PC-9 (cell line): ENCODE data around the gene CCL14. TPM values are rescaled to one million over a fixed set of nuclear protein-coding genes. Genes with fewer than 3 reads are reported as not detected.

Experiments used
- BruUV-seq: library from RNA; stranded (reverse); fragments of 400-500 nt; replicated peaks from 2 replicates; lab custom pipeline; 2021; lab: Mats Ljungman, UMichigan
- CTCF ChIA-PET: fragments of 300-600 bp; sonication (Branson Sonifier 250); formaldehyde crosslinking; loops from one replicate; lab custom pipeline; 2022; ENCODE audit warnings: antibody characterized with exemption; lab: Charles Lee
- POLR2A ChIA-PET: fragments of 300-600 bp; sonication (Branson Sonifier 250); formaldehyde crosslinking; loops from one replicate; lab custom pipeline; 2022; ENCODE audit warnings: antibody characterized with exemption; ENCODE audit not compliant: unreplicated experiment; lab: Charles Lee
- DNase-seq, 2 experiments: peaks; one replicate each; pipeline versions ENCODE4 v3.0.0 to v3.0.0-alpha.2; 2015 to 2022; ENCODE audit warnings: mixed read lengths in 1 of 2
- H2AFZ ChIP-seq: fragments of 200-600 bp; sonication (generic); 2 replicates; pipeline ENCODE4 v1.8.1; 2017; ENCODE audit warnings: antibody characterized with exemption
- H3F3A ChIP-seq: fragments of 200-600 bp; sonication (generic); 2 replicates; pipeline ENCODE4 v1.8.1; 2017; ENCODE audit warnings: antibody characterized with exemption, mild to moderate bottlenecking, low read depth; ENCODE audit not compliant: insufficient read depth
- H3K27ac ChIP-seq: fragments of 200-600 bp; sonication (generic); 2 replicates; pipeline ENCODE4 v1.6.1; 2016; ENCODE audit warnings: mixed run types
- H3K27me3 ChIP-seq: fragments of 200-600 bp; sonication (generic); 2 replicates; pipeline ENCODE4 v1.6.1; 2016; ENCODE audit warnings: low read depth, mixed run types; ENCODE audit not compliant: insufficient read depth
- H3K36me3 ChIP-seq: fragments of 200-600 bp; sonication (generic); 2 replicates; pipeline ENCODE4 v1.6.1; 2016; ENCODE audit warnings: low read depth, mixed run types
- H3K4me1 ChIP-seq: fragments of 200-600 bp; sonication (generic); replicated peaks from 2 replicates; pipeline ENCODE4 v1.6.1; 2016; ENCODE audit warnings: mixed run types; ENCODE audit not compliant: insufficient read depth
- H3K4me2 ChIP-seq: fragments of 200-600 bp; sonication (generic); 2 replicates; pipeline ENCODE4 v1.6.1; 2017; ENCODE audit warnings: mixed run types
- H3K4me3 ChIP-seq: fragments of 200-600 bp; sonication (generic); 2 replicates; pipeline ENCODE4 v1.6.1; 2016; ENCODE audit warnings: mixed run types
- H3K79me2 ChIP-seq: fragments of 200-600 bp; sonication (generic); 2 replicates; pipeline ENCODE4 v1.6.1; 2017; ENCODE audit warnings: low read depth, mixed run types
- H3K9me2 ChIP-seq: fragments of 200-600 bp; sonication (generic); 2 replicates; pipeline ENCODE4 v1.8.1; 2017; ENCODE audit warnings: mild to moderate bottlenecking; ENCODE audit not compliant: insufficient read depth
- H3K9me3 ChIP-seq: fragments of 200-600 bp; sonication (generic); 2 replicates; pipeline ENCODE4 v1.8.1; 2016; ENCODE audit warnings: low read depth; ENCODE audit not compliant: insufficient read depth
- H4K20me1 ChIP-seq: fragments of 200-600 bp; sonication (generic); 2 replicates; pipeline ENCODE4 v1.8.1; 2017; ENCODE audit not compliant: insufficient read depth
- CTCF ChIP-seq: fragments of 200-600 bp; sonication (generic); conservative IDR thresholded peaks from 2 replicates; pipeline ENCODE4 v1.6.1; 2017; ENCODE audit warnings: mixed run types, antibody characterized with exemption, mild to moderate bottlenecking, moderate library complexity
- EZH2 ChIP-seq: fragments of 200-600 bp; sonication (generic); IDR thresholded peaks from 2 replicates; pipeline ENCODE4 v1.8.0; 2017; ENCODE audit warnings: antibody characterized with exemption, low read depth
- intact Hi-C: fragments of 100-400 bp; cut with micrococcal nuclease; formaldehyde crosslinking; loops from one replicate; pipeline ENCODE4 v1.10.0; 2022; ENCODE audit not compliant: unreplicated experiment
- total RNA-seq: library from RNA; stranded (reverse); gene quantifications from 2 replicates; pipeline ENCODE4 v1.2.3, GENCODE V29; 2021

The CCL14 gene
- total RNA-seq, 1 experiment from 2014 or later, result not detected

GRCh38 chr17:35973333-35974260, 12.9 kb downstream of the CCL14 start:
- no peak for DNase-seq
- H2AFZ ChIP-seq, result no peak overlapping the region

GRCh38 chr17:35972945-35973332, 13.6 kb downstream of the CCL14 start:
- no peak for DNase-seq
- H3K9me2 ChIP-seq, result no peaks in the 10 kb centered on the region
- H3F3A ChIP-seq, result no peaks in the 10 kb centered on the region
- no peak overlapping the region for H3K4me2 ChIP-seq
- intact Hi-C loops, result no loop called here
- H3K27ac ChIP-seq, result no peak overlapping the region
- no TSS peak for BruUV-seq
- H4K20me1 ChIP-seq, result no peaks in the 10 kb centered on the region
- ChIA-PET CTCF (no interaction called here), POLR2A (no interaction called here)
- no peaks in the 10 kb centered on the region for H3K4me1 ChIP-seq
- no peak for TF ChIP-seq EZH2
- no peak for TF ChIP-seq CTCF
- no peak overlapping the region for H3K4me3 ChIP-seq
- no peaks in the 10 kb centered on the region for H3K9me3 ChIP-seq
- H3K36me3 ChIP-seq, result no peaks in the 10 kb centered on the region
- no peaks in the 10 kb centered on the region for H3K79me2 ChIP-seq
- peaks cover 42% of the 10 kb centered on the region for H3K27me3 ChIP-seq
- no peak overlapping the region for H2AFZ ChIP-seq

More at GRCh38 chr17:35973333-35974260, 12.9 kb downstream of the CCL14 start:
- ChIA-PET CTCF (no interaction called here), POLR2A (no interaction called here)
- Histone ChIP-seq H3K4me1 (no peaks in the 10 kb centered on the region), H3K9me2 (no peaks in the 10 kb centered on the region), H3K27ac (no peak overlapping the region), H4K20me1 (no peaks in the 10 kb centered on the region), H3K36me3 (no peaks in the 10 kb centered on the region), H3K4me2 (no peak overlapping the region), H3F3A (no peaks in the 10 kb centered on the region), H3K79me2 (no peaks in the 10 kb centered on the region), H3K4me3 (no peak overlapping the region), H3K9me3 (no peaks in the 10 kb centered on the region), H3K27me3 (peaks cover 49% of the 10 kb centered on the region)
- BruUV-seq, result no TSS peak
- TF ChIP-seq CTCF, result no peak
- TF ChIP-seq EZH2, result no peak
- intact Hi-C loops, result no loop called here

- no peak overlapping the region for H2AFZ ChIP-seq
- H3K4me3 ChIP-seq, result no peak overlapping the region
- intact Hi-C loops, result no loop called here
- no peaks in the 10 kb centered on the region for H3K79me2 ChIP-seq
- H3K27me3 ChIP-seq, result peaks cover 38% of the 10 kb centered on the region
- no peaks in the 10 kb centered on the region for H3K9me3 ChIP-seq
- no peak overlapping the region for H3K4me2 ChIP-seq
- no peaks in the 10 kb centered on the region for H3K36me3 ChIP-seq
- H3K9me2 ChIP-seq, result no peaks in the 10 kb centered on the region
- BruUV-seq, result no TSS peak
- no peaks in the 10 kb centered on the region for H4K20me1 ChIP-seq
- no peaks in the 10 kb centered on the region for H3F3A ChIP-seq
- no peak overlapping the region for H3K27ac ChIP-seq
- H3K4me1 ChIP-seq, result no peaks in the 10 kb centered on the region
- POLR2A ChIA-PET, result no interaction called here
- no peak for TF ChIP-seq CTCF
- DNase-seq, result no peak
- CTCF ChIA-PET, result no interaction called here
Measured at GRCh38 chr17:35972535-35972934, 14.0 kb downstream of the CCL14 start.
